Activated CD8-positive, alpha-beta memory T cell treated with anti-CD3 and anti-CD28 coated beads for 1 hour (primary cell): Measurements from ENCODE around the gene CPNE5.
"Not testable (repeated sequence)": the region's sequence is repeated elsewhere in the genome, so short reads cannot be mapped to it uniquely, and the experiment has no call there.

Experiments used
- DNase-seq, 2 donors: peaks; one replicate each; pipeline ENCODE4 v3.0.0-alpha.2; 2020; ENCODE audit warnings: low read depth in 1 of 2; ENCODE audit errors: extremely low read depth in 1 of 2

The CPNE5 gene

DNA sequence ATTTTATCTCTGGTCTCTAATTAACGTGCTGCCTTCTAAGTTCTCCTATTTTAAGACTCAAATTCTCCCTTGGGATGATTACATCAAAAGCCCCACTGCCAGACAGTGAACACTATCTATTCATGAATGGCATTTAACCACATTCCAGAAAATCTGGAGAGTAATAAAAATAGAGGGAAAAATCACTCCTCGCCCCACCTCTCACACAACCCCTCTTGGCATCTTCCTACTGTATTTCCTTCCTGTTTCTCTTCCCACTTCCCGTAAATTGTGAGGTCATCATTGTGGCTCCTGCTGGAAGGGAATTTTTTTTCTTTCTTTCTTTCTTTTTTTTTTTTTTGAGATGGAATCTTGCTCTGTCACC, 110.1 kb downstream of the CPNE5 start:
- no peak for DNase-seq

DNA sequence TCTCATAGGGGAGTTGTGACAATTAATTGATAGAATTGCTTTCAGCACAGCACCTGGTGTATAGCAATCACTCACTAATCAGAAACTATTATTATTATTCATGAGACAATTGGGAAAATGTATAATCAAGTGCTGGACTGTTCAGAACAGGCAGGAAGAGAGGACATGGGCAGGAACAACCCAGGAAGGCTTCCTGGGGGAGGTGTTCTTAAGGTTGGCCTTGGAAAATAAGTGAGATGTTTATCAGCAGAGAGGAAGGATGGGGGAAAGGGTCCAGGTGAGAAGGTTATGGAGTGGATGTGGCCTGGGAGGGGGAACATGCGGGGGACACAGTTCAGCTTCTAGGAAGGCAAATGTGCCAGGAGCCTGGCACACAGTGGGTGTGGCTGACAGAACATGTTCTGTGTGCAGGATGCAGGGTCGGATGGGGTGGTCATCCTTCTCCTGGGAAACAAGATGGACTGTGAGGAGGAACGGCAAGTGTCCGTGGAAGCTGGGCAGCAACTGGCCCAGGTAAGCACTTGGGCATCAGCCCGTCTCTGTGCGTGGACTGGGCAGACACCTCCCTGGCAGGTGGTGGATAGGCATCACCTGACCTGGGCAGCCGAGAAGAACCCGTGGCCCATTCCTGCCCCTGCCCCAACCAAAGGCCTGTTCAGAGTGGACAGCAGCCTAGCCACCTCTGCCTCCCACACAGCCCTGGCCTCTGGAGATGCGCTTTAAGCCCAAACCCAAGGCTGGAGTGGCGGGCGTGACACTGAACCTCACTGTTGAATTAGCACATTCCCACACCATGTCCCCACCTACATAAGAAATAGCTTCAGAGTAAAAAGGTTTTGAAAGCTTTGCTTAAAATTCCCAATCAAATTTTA, 110.7 kb downstream of the CPNE5 start:
- no peak for DNase-seq

DNA sequence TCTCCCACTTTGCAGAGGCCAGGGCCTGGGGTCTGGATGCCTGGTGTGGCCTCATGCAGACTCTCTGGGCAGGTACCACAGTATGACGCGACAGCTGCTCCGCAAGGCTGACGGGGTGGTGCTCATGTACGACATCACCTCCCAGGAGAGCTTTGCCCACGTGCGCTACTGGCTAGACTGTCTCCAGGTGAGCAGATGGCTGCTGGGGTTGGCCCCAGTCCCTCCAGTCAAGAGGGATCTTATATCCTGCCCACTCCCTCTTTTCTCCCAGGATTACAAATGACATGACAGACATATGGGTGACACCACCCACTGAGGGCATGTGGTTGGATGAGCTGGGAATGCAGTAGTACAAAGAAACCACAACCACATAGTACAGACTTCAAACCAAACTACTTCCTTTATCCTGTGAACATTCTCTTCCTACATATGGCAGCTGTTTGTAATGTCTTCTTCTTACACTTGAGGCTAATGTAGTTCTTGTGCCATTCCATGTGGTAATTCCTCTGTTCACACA, 111.7 kb downstream of the CPNE5 start:
- no peak for DNase-seq

DNA sequence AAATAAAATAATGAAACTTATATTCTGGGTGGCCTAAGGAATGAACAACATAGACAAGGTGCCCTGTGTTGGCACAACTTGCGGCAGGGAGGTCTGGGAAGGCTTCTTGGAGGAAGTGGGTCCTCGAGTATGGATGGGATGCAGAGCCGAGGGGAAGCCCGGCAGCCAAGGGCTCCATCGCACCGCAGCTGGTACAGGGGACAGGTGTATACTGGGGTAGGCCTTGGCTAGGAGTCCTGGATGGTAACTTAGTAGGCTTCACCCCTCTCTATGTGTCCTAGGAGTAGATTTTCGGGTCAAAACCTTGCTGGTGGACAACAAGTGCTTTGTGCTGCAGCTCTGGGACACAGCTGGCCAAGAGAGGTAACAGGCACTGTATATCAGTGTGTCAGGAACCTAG, 113.7 kb downstream of the CPNE5 start:
- DNase-seq = no peak

DNA sequence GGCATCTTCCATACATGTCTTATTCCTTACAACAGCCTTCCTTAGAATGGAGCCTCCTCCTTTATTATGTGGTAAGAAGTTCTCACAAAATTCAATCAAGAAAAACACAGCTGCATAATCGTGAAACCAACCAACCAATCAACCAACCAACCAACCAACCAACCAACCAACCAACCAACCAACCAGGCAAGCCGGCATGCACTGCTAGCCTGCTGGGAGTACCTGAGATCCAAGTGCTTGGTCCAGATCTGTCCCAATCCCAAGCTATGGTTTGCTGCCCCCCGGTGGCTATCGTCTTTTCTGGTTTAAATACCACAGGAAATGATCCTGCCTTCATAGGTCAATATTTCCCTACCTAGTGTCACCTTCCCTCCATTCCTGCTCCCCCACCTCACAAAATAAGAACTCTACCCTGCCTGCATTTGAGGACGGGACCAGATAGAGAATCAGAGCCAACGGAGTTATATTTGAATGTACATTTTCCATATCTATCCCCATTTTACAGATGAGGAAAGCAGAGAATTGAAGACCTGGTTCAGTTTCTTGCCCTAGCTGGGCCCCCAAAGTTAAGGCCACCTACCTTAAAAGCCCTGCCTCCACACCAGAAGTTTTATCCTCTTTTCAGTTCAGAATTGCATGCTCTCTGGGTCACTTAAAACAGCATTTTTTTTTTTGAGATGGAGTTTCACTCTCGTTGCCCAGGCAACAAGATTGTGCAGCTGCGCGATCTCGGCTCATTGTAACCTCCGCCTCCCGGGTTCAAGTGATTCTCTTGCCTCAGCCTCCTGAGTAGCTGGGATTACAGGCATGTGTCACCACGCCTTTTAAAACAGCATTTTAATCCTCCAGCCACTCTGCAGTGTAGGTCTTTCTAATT, 114.5 kb downstream of the CPNE5 start:
- peak in 1 of 2 donors; percentile 17 for DNase-seq

DNA sequence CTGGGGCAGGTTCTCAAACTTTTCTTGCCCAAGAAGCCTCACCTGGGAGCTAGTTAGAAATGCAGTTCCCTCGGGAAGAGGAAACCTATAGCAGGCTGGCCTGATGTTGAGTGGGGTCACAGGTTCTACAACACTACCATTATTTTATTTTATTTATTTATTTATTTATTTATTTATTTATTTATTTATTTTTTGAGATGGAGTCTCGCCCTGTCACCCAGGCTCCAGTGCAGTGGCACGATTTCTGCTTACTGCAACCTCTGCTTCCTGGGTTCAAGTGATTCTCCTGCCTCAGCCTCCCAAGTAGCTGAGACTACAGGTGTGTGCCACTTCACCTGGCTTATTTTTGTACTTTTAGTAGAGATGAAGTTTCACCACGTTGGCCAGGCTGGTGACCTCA, 115.3 kb downstream of the CPNE5 start:
- not testable (repeated sequence) for DNase-seq

DNA sequence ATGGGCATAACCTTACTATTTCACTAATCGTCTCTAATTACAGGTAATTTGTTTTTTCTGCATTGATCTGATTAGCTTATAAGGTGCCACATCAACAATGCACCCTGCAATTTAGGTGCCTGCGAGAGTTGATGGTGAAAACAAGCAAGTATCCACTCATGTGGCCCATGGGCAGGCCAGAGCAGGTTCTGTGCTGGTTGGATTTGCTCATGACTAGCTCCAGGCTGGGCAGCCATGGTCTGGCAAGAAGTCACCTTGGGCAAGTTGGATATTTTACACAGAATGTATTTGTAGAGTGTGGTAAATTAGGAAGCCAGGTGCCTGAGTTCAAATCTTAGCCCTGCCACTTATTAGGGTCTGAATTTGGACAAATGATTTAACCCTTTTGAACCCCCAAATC, 116.4 kb downstream of the CPNE5 start:
- DNase-seq = no peak

DNA sequence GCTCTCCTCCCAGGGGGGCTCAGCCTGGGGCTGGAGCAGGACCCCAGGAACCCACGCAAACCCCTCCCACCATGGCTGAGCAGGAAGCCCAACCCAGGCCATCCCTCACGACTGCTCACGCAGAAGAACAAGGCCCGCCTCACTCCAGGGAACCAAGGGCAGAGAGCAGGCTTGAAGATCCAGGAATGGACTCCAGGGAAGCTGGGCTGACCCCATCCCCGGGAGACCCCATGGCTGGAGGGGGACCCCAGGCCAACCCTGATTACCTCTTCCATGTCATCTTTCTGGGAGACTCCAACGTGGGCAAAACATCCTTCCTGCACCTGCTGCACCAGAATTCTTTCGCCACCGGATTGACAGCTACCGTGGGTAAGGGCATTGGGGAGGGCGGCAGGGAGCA, 116.9 kb downstream of the CPNE5 start:
- DNase-seq = no peak

DNA sequence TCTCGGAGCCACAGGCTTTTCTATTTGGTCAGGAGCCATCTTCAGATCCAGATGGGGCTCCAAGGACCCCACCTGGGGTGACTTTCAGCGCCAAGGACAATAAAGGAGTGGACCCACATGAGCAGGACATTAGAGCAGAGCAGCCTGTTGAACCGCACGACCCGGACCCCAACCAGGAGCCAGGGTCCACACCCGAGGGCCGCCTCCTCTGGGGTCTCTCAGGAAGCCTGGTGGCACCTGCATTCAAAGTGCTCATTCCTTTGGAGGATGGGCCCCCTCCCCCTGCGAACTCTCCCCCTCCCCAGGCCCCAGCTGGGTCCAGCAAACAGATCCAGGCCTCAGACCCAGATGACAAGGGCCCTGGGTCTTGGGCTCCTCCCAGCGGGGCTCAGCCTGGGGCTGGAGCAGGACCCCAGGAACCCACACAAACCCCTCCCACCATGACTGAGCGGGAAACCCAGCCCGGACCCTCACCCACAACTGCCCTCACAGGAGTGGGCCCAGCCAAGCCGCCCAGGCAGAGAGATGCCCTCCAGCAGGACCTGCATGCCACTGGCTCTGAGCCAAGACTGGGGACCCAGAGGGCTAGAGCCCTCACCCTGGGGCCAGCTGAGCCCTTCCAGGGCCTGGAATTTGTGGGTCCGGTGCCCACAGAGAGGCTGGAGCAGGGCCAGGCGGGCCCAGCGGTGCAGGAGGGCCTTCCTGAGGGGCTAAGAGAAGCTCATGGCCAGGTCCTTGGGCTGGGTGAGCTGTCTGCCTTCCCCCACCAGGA, 117.7 kb downstream of the CPNE5 start:
- DNase-seq = no peak

DNA sequence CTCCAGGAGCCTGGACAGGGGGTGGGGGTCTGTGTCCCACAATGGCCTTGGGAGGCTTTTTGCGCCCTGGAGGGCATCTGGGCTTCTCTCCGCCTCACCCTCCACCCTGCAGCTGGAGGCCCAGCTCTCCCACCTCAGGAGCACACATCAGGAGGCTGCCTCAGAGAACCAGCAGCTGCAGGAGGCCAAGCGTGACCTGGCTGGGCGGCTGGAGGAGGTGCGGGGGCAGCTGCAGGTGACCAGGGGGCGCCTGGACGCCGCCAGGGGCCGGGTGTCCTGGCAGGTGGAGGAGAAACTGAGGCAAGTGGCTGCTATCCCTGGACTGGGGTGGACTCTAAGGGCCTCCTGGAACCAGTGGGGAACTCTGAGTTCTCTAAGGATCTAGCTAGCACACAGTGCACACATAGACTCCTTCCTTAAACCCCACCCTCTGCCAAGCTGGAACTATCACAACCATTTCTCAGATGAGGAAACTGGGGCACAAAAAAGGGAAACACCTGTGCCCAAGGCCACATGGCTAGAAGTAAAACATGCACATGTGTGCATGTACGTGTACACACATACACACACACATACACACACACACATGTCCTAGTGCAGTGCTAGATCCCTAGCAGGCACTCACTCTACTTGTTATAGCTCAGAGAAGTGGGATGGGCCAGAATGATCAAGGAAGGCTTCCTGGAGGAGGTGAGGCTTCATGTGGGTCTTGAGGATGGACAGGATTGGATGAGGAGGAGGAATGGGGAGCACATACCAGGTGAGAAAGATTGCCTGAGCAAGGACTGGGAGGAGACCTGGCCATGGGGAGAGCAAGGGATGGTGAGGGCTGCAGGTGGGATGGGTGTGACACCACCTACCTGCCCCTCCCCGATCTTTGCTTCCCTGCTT, 118.7 kb downstream of the CPNE5 start:
- DNase-seq = no peak

DNA sequence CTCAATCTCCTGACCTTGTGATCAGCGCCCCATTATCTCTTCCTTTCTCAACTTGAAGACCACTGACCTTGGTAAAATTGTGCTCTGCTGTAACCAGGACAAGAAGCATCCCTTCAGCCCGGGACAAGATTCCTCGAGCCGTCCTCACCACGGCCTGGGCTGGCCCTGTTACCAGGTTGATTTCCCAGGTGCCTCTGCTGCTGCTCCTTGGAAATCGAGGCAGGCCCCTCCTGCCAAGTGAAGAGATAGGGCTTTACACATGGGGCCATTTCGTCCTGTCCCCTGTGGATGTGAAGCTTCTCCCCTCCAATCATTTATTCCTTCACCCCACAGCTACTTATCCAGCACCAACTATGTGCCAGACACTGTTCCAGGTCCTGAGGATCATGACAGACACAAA, 120.1 kb downstream of the CPNE5 start:
- no peak for DNase-seq

DNA sequence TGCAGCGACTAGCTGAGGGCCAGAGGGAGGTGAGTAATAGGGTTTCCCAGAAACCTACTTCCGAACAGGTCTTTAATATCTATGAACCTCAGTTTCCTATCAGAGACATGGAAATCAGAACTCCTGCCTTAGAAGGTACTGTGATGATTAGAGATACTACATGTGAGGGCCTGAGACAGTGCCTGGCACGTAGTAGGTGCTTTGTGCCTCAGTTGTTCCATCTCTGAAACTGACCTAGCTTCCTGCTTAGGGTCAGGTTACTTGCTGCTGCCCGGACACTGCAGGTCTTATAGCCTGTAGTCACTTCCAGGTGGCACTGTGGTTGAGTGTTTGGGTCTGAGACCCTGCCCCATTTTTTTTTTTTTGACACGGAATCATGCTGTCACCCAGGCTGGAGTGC, 120.7 kb downstream of the CPNE5 start:
- no peak for DNase-seq

DNA sequence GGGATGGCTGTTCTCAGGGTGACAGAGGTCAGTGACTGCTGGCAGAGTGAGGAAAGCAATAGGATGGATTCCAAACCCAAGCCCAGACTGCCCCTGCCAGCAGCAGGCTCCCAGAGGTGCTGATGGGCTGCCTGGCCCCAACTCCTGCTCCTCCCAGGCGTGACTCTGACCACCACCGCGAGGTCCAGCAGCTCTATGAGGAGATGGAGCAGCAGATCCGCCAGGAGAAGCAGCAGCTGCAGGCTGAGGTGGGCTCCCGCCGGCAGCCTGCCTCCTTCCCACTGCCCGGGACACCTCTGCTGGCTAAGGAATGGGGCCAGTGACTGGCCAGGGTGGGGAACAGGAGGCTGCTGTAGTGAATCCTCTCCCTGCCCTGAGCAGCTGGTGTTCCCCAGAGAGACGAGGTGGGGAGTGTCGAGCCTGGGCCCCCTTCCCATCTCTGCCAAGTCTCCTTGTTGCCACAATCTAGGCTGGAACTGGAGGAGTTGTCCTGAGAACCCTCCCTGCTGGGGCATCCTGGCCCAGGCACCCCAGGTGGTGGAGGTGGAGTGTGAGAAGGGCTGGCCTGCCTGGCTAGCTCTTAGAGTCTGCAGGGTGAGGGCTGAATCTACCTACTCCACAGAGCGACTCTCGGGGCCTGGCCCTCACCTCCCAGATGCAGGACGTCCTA, 121.2 kb downstream of the CPNE5 start:
- no peak for DNase-seq

DNA sequence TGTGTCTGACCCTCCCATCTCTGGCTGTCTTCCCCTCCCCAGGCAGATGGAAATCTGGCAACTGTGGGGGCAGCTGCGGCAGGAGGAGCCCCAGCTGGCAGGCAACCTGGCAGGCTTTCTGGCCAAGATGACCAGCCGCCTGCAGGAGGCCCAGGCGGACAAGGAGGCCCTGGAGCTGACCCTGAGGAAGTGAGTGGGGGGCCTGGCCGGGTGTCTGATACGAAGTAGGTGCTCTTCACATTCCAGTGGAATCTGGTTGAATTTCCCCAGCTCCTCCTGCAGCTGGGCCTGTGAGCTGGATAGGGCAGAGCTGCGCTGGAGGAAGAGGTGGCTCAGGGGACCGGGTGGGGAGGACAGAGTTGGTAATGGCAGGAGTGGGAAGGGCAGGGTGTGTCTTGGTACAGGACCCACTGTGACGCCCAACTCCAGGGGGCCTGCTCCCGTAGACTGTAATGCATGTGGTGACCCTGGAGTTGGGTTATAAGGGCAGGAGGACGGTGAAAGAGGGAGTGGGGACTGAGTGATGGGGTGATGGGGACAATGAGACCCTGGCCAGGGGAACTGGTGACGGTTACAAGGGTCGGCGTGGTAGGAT, 121.9 kb downstream of the CPNE5 start:
- DNase-seq = no peak

DNA sequence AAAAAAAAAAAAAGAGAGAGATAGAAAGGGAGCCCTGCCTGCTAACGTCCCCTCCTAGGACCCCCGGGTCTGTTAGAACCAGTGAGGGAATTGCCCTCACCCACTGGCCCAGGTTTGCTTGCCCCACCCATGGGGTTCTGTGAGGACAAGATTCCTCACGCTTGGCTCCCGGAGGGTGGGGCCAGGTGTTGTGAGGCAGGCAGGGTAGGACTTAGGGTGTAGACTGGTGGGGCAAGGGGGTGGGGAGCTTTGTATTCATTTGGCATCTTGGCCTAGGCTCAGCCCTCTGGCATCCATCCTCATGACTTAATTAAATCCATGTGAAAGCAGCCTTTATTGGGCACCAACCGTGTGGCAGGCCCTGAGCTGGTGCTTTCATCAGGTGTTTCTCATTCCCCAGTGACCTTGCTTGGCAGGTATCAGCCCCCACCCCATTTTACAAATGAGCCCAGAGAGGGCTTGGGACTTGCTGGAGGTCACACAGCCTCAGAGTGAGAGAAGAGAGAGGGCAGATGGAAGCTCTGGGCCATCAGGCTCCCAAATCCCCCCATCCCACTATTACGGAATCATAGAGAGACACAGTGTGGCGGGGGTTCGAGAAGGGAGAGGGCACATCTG, 122.7 kb downstream of the CPNE5 start:
- no peak for DNase-seq

DNA sequence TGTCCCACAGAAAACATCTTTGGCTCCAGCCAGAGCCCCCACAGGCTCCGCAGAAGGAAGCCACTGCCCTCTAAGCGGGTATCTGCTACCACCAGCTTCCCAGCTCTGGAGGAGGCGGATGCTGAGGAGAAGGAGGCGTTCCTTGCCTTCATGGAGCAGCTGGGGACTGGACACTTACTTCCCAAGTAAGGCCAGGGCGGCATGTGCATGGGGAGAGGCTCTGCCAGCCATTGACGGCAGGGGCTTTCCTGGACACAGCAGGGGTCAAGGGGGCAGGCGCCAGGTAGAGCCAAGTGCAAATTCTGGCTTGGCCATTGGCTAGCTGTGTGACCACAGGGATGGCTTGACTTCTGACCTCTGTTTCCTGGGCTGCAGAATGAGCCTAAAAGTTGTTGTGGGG, 123.8 kb downstream of the CPNE5 start:
- no peak for DNase-seq

DNA sequence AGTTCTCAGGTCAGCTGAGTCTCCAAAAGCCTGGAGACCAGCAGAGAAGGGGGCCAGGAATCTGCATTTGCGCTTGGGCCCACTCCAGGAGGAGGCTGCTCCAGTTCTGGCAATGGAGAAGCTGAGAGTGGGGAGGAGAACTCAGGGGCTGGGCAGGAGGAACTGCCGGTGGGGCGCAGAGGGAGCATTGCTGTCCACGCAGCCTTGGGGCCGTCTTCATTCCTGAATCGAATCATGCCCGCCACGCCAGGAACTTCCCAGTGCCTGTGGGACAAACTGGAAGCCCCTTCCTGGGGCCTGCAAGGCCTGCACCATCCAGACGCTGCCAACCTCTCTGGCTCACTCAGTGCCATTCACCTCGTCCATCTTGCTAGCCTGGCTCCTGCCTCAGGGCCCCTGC, 124.7 kb downstream of the CPNE5 start:
- no peak for DNase-seq

DNA sequence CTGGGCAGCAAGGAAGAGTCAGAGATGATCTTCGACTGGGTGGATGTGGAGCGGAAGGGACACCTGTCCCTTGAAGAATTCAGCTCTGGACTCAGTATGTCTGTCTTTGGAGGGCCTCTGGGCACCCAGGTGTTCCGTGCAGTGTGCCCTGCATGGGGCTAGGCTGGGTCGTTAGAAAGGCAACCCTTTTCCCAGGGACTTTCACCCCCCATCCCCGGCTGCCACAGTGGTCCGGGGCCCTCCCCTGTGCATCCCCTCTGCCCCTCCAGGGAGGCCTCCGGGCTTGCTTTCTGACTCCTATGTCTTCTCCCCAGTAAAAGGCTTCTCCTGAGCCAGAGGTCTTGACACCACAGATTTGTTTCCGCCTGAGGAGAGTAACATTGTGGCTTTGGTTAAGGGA, 125.4 kb downstream of the CPNE5 start:
- DNase-seq = no peak

DNA sequence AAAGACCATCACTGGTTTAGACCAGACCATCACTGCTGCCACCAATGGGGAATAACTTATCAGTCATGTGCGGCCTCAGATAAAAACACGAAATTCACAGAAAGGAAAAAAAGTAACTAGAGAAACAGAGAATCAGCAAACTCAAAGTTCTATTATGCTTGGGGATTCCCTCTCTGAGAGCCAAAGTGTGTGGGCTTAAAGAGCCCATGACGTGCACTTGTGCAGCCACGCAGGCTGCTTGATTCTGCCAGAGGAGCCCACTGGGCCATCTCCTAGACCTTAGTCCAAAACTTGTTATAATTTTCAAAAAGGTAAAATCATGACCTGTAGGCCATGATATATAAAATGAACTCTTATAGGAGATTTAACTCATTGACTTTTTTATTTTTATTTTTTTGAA, 126.4 kb downstream of the CPNE5 start:
- DNase-seq = no peak
